T follicular helper cell (primary cell): Measurements from ENCODE around the gene IGFN1.

Source experiments
- DNase-seq: peaks from one replicate; pipeline ENCODE4 v3.0.0-alpha.2; 2020; ENCODE audit warnings: low read depth

The IGFN1 gene

GRCh38 chr1:201163707-201164106, 26.9 kb upstream of the IGFN1 start:
- DNase-seq: no peak

- no peak for DNase-seq
Observed at GRCh38 chr1:201164645-201165044, 26.0 kb upstream of the IGFN1 start.

GRCh38 chr1:201167041-201167991, 23.3 kb upstream of the IGFN1 start:
- no peak for DNase-seq

GRCh38 chr1:201169203-201169602, 21.4 kb upstream of the IGFN1 start:
- no peak for DNase-seq

GRCh38 chr1:201169971-201170532, 20.6 kb upstream of the IGFN1 start:
- no peak for DNase-seq

GRCh38 chr1:201170533-201171062, 20.0 kb upstream of the IGFN1 start:
- peak; percentile 47 for DNase-seq

- peak; percentile 17 for DNase-seq
Observed at GRCh38 chr1:201171063-201172036, 19.3 kb upstream of the IGFN1 start.

- DNase-seq: no peak
Observed at GRCh38 chr1:201172326-201172725, 18.3 kb upstream of the IGFN1 start.

GRCh38 chr1:201172999-201173610, 17.5 kb upstream of the IGFN1 start:
- no peak for DNase-seq

GRCh38 chr1:201173736-201174135, 16.9 kb upstream of the IGFN1 start:
- DNase-seq: no peak

GRCh38 chr1:201175820-201176500, 14.7 kb upstream of the IGFN1 start:
- no peak for DNase-seq

- DNase-seq: no peak
Observed at GRCh38 chr1:201176940-201177339, 13.7 kb upstream of the IGFN1 start.

GRCh38 chr1:201178718-201179117, 11.9 kb upstream of the IGFN1 start:
- DNase-seq: no peak

GRCh38 chr1:201180141-201180540, 10.5 kb upstream of the IGFN1 start:
- no peak for DNase-seq

- no peak for DNase-seq
Observed at GRCh38 chr1:201180901-201181300, 9.7 kb upstream of the IGFN1 start.

GRCh38 chr1:201181323-201181722, 9.3 kb upstream of the IGFN1 start:
- no peak for DNase-seq

- DNase-seq: no peak
Observed at GRCh38 chr1:201181726-201182125, 8.9 kb upstream of the IGFN1 start.

- no peak for DNase-seq
Observed at GRCh38 chr1:201183209-201183608, 7.4 kb upstream of the IGFN1 start.

GRCh38 chr1:201183753-201184152, 6.9 kb upstream of the IGFN1 start:
- DNase-seq: no peak

GRCh38 chr1:201184307-201185122, 6.1 kb upstream of the IGFN1 start:
- DNase-seq: no peak
